Neural crest cell (in vitro differentiated cells): ENCODE data around the gene CRX. TPM values are rescaled to one million over a fixed set of nuclear protein-coding genes. Genes with fewer than 3 reads are reported as not detected.

Source experiments
- DNase-seq: peaks from one replicate; pipeline ENCODE4 v3.0.0; 2021; ENCODE audit warnings: low read depth, mixed read lengths, low spot score
- H3K27ac Mint-ChIP-seq: one replicate; pipeline ENCODE4 v1.8.0; 2021; ENCODE audit warnings: mild to moderate bottlenecking, mixed read lengths; ENCODE audit not compliant: unreplicated experiment
- H3K27me3 Mint-ChIP-seq: 2 replicates; pipeline ENCODE4 v1.8.0; 2021; ENCODE audit warnings: low read depth, mild to moderate bottlenecking, mixed read lengths
- H3K36me3 Mint-ChIP-seq: 2 replicates; pipeline ENCODE4 v1.8.0; 2021; ENCODE audit warnings: low read depth, mild to moderate bottlenecking, mixed read lengths
- H3K4me1 Mint-ChIP-seq: 2 replicates; pipeline ENCODE4 v1.8.0; 2021; ENCODE audit warnings: mixed read lengths
- H3K4me3 Mint-ChIP-seq: one replicate; pipeline ENCODE4 v1.8.0; 2021; ENCODE audit warnings: mild to moderate bottlenecking, mixed read lengths
- H3K9me3 Mint-ChIP-seq: 2 replicates; pipeline ENCODE4 v1.8.0; 2021; ENCODE audit warnings: mixed read lengths
- CTCF ChIP-seq: fragments of 200-600 bp; sonication (generic); conservative IDR thresholded peaks from 2 replicates; pipeline ENCODE4 v1.5.0; 2021; ENCODE audit warnings: antibody characterized with exemption, mild to moderate bottlenecking
- total RNA-seq: library from RNA; stranded (reverse); gene quantifications from 2 replicates; pipeline ENCODE4 v1.2.1, GENCODE V29; 2021

Gene CRX
- total RNA-seq, 1 donor from 2014 or later = not detected

- Mint-ChIP-seq H3K4me1 (peaks cover 17% of the 10 kb centered on the region), H3K27me3 (peaks cover 22% of the 10 kb centered on the region), H3K36me3 (no peaks in the 10 kb centered on the region), H3K9me3 (no peaks in the 10 kb centered on the region), H3K4me3 (no peak overlapping the region), H3K27ac (no peak overlapping the region)
- no peak for DNase-seq
- no peak for TF ChIP-seq CTCF
Observed at GRCh38 chr19:47820410-47820809, 1.3 kb upstream of the CRX start.

DNA sequence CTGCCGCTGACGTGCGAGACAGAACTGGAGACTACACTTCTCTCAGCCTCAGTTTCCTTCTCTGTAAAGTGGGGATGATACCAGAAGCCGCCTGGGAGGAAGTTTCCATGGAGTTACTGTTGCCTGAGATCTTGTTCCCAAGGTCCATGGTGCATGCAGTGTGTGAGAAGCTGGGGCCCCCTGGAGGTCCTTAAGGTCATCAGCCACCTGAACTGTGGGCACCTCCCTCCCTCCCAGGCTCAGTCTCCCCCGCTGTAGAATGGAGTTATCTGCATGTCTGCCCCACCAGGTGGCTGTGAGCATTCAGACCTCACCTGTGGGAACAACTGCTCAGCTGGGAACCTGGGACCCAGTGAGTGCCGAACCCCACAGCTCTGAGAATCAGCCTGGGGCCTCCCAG is 2.7 kb downstream of the CRX start:
- no peak for TF ChIP-seq CTCF
- Mint-ChIP-seq H3K4me3 (no peak overlapping the region), H3K36me3 (no peaks in the 10 kb centered on the region), H3K4me1 (peaks cover 13% of the 10 kb centered on the region), H3K27me3 (peaks cover 12% of the 10 kb centered on the region), H3K9me3 (no peaks in the 10 kb centered on the region), H3K27ac (no peak overlapping the region)
- DNase-seq = no peak

- no peak for DNase-seq
- Mint-ChIP-seq H3K4me3 (no peak overlapping the region), H3K36me3 (no peaks in the 10 kb centered on the region), H3K27me3 (no peaks in the 10 kb centered on the region), H3K9me3 (no peaks in the 10 kb centered on the region), H3K4me1 (no peaks in the 10 kb centered on the region), H3K27ac (no peak overlapping the region)
- no peak for TF ChIP-seq CTCF
Observed at GRCh38 chr19:47826800-47827199, 5.1 kb downstream of the CRX start.

DNA sequence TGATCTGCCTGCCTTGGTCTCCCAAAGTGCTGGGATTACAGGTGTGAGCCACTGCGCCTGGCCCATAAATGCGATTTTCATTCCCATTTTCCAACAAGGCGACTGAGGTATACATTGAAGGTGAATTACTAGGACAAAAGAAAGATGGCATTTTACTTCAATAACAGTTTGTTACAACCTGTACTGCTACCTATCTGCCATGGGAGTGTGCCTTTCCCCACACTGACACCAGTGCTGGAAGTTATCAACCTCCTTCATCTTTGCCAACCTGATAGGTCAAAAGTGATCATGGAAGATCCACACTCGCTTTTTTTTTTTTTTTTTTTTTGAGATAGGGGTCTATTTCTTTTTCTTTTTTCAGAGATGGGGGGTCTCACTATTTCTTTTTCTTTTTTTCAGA is 11.0 kb downstream of the CRX start:
- TF ChIP-seq CTCF = no peak
- Mint-ChIP-seq H3K36me3 (no peaks in the 10 kb centered on the region), H3K27ac (no peak overlapping the region), H3K4me3 (no peak overlapping the region), H3K27me3 (no peaks in the 10 kb centered on the region), H3K4me1 (no peaks in the 10 kb centered on the region), H3K9me3 (no peaks in the 10 kb centered on the region)
- DNase-seq = no peak

DNA sequence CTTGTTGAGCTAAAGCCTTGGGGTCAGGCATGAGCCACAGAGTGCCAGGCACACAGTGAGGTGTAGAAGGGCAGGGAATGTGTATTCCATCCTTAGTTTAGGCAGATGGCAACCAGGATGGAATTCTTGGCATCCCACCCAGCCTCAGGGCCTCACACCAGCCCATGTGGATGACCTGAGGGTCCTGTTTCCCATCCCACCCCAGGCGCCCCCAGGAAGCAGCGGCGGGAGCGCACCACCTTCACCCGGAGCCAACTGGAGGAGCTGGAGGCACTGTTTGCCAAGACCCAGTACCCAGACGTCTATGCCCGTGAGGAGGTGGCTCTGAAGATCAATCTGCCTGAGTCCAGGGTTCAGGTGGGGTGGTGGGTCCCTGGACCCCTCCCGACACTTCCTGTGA is 14.3 kb downstream of the CRX start:
- Mint-ChIP-seq H3K9me3 (no peaks in the 10 kb centered on the region), H3K27me3 (no peaks in the 10 kb centered on the region), H3K36me3 (no peaks in the 10 kb centered on the region), H3K4me1 (peaks cover 8% of the 10 kb centered on the region), H3K4me3 (no peak overlapping the region), H3K27ac (no peak overlapping the region)
- DNase-seq = no peak
- no peak for TF ChIP-seq CTCF

DNA sequence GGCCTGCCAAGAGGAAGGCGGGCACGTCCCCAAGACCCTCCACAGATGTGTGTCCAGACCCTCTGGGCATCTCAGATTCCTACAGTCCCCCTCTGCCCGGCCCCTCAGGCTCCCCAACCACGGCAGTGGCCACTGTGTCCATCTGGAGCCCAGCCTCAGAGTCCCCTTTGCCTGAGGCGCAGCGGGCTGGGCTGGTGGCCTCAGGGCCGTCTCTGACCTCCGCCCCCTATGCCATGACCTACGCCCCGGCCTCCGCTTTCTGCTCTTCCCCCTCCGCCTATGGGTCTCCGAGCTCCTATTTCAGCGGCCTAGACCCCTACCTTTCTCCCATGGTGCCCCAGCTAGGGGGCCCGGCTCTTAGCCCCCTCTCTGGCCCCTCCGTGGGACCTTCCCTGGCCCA is 17.7 kb downstream of the CRX start:
- DNase-seq = no peak
- H3K27me3 Mint-ChIP-seq = peaks cover 4% of the 10 kb centered on the region
- no peak overlapping the region for H3K27ac Mint-ChIP-seq

More for the DNA sequence above, 17.7 kb downstream of the CRX start:
- H3K36me3 Mint-ChIP-seq = no peaks in the 10 kb centered on the region
- H3K4me1 Mint-ChIP-seq = peaks cover 8% of the 10 kb centered on the region
- no peaks in the 10 kb centered on the region for H3K9me3 Mint-ChIP-seq
- H3K4me3 Mint-ChIP-seq = no peak overlapping the region
- no peak for TF ChIP-seq CTCF
